PC-9 (cell line): Measurements from ENCODE around the gene NFIX. TPM values are rescaled to one million over a fixed set of nuclear protein-coding genes. Genes with fewer than 3 reads are reported as not detected.

ENCODE experiments used
- BruUV-seq: library from RNA; stranded (reverse); fragments of 400-500 nt; replicated peaks from 2 replicates; lab custom pipeline; 2021; lab: Mats Ljungman, UMichigan
- CTCF ChIA-PET: fragments of 300-600 bp; sonication (Branson Sonifier 250); formaldehyde crosslinking; loops from one replicate; lab custom pipeline; 2022; ENCODE audit warnings: antibody characterized with exemption; lab: Charles Lee
- POLR2A ChIA-PET: fragments of 300-600 bp; sonication (Branson Sonifier 250); formaldehyde crosslinking; loops from one replicate; lab custom pipeline; 2022; ENCODE audit warnings: antibody characterized with exemption; ENCODE audit not compliant: unreplicated experiment; lab: Charles Lee
- DNase-seq, 2 experiments: peaks; one replicate each; pipeline versions ENCODE4 v3.0.0 to v3.0.0-alpha.2; 2015 to 2022; ENCODE audit warnings: mixed read lengths in 1 of 2
- H2AFZ ChIP-seq: fragments of 200-600 bp; sonication (generic); 2 replicates; pipeline ENCODE4 v1.8.1; 2017; ENCODE audit warnings: antibody characterized with exemption
- H3F3A ChIP-seq: fragments of 200-600 bp; sonication (generic); 2 replicates; pipeline ENCODE4 v1.8.1; 2017; ENCODE audit warnings: antibody characterized with exemption, mild to moderate bottlenecking, low read depth; ENCODE audit not compliant: insufficient read depth
- H3K27ac ChIP-seq: fragments of 200-600 bp; sonication (generic); 2 replicates; pipeline ENCODE4 v1.6.1; 2016; ENCODE audit warnings: mixed run types
- H3K27me3 ChIP-seq: fragments of 200-600 bp; sonication (generic); 2 replicates; pipeline ENCODE4 v1.6.1; 2016; ENCODE audit warnings: low read depth, mixed run types; ENCODE audit not compliant: insufficient read depth
- H3K36me3 ChIP-seq: fragments of 200-600 bp; sonication (generic); 2 replicates; pipeline ENCODE4 v1.6.1; 2016; ENCODE audit warnings: low read depth, mixed run types
- H3K4me1 ChIP-seq: fragments of 200-600 bp; sonication (generic); replicated peaks from 2 replicates; pipeline ENCODE4 v1.6.1; 2016; ENCODE audit warnings: mixed run types; ENCODE audit not compliant: insufficient read depth
- H3K4me2 ChIP-seq: fragments of 200-600 bp; sonication (generic); 2 replicates; pipeline ENCODE4 v1.6.1; 2017; ENCODE audit warnings: mixed run types
- H3K4me3 ChIP-seq: fragments of 200-600 bp; sonication (generic); 2 replicates; pipeline ENCODE4 v1.6.1; 2016; ENCODE audit warnings: mixed run types
- H3K79me2 ChIP-seq: fragments of 200-600 bp; sonication (generic); 2 replicates; pipeline ENCODE4 v1.6.1; 2017; ENCODE audit warnings: low read depth, mixed run types
- H3K9me2 ChIP-seq: fragments of 200-600 bp; sonication (generic); 2 replicates; pipeline ENCODE4 v1.8.1; 2017; ENCODE audit warnings: mild to moderate bottlenecking; ENCODE audit not compliant: insufficient read depth
- H3K9me3 ChIP-seq: fragments of 200-600 bp; sonication (generic); 2 replicates; pipeline ENCODE4 v1.8.1; 2016; ENCODE audit warnings: low read depth; ENCODE audit not compliant: insufficient read depth
- H4K20me1 ChIP-seq: fragments of 200-600 bp; sonication (generic); 2 replicates; pipeline ENCODE4 v1.8.1; 2017; ENCODE audit not compliant: insufficient read depth
- EZH2 ChIP-seq: fragments of 200-600 bp; sonication (generic); IDR thresholded peaks from 2 replicates; pipeline ENCODE4 v1.8.0; 2017; ENCODE audit warnings: antibody characterized with exemption, low read depth
- intact Hi-C: fragments of 100-400 bp; cut with micrococcal nuclease; formaldehyde crosslinking; loops from one replicate; pipeline ENCODE4 v1.10.0; 2022; ENCODE audit not compliant: unreplicated experiment
- total RNA-seq: library from RNA; stranded (reverse); gene quantifications from 2 replicates; pipeline ENCODE4 v1.2.3, GENCODE V29; 2021
- TF ChIP-seq, protein P1 (sequence below): fragments of 200-600 bp; sonication (generic); conservative IDR thresholded peaks from 2 replicates; pipeline ENCODE4 v1.6.1; 2017; ENCODE audit warnings: mixed run types, antibody characterized with exemption, mild to moderate bottlenecking, moderate library complexity

The NFIX gene
- total RNA-seq, 1 experiment from 2014 or later, result 24.2 TPM

DNA sequence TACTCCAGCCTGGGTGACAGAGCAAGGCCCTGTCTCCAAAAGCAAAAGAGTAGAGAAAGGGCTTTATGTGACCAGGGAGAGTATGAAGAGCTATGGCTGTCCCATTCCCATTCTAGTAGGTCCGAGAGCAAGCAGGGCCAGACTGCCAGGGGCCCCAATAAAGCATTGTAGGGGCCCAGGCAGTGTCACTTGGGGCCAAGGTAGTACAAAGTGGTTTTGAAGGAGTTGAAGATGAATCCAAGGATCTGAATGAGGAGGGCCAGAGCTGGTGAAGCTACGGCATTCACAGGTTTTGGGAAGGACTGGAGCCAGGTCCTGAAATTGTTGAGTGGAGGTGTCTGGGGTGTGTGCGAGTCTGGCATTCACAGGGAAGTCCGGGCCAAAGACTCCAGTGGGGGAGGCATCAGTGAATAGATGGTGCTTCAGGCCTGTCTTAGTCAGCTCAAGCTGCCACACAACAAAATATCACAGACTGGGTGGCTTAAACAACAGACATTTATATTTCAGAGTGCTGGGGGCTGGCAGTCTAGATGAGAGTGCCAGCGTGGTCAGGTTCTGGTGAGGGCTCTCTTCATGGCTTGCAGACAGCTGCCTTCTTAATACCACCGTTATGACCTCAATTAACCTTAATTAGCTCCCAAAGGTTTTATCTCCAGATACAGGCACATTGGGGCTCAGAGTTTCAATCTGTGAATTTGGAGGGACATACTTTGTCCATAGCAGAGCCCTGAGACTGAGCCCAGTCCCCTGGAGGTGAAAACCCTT lies 132.7 kb downstream of the NFIX start:
- Histone ChIP-seq H4K20me1 (peaks cover 100% of the 10 kb centered on the region), H3K79me2 (peaks cover 98% of the 10 kb centered on the region), H2AFZ (no peak overlapping the region), H3K9me3 (no peaks in the 10 kb centered on the region), H3K36me3 (peaks cover 20% of the 10 kb centered on the region), H3K4me2 (no peak overlapping the region), H3K9me2 (no peaks in the 10 kb centered on the region), H3K27ac (no peak overlapping the region), H3K4me3 (no peak overlapping the region), H3F3A (peaks cover 46% of the 10 kb centered on the region; the same call in 1 of the 2 replicates), H3K27me3 (no peaks in the 10 kb centered on the region), H3K4me1 (peaks cover 10% of the 10 kb centered on the region)
- no peak for TF ChIP-seq EZH2
- ChIA-PET POLR2A (no interaction called here), CTCF (no interaction called here)
- BruUV-seq, result no TSS peak
- no peak for DNase-seq
- intact Hi-C loops, result no loop called here

DNA sequence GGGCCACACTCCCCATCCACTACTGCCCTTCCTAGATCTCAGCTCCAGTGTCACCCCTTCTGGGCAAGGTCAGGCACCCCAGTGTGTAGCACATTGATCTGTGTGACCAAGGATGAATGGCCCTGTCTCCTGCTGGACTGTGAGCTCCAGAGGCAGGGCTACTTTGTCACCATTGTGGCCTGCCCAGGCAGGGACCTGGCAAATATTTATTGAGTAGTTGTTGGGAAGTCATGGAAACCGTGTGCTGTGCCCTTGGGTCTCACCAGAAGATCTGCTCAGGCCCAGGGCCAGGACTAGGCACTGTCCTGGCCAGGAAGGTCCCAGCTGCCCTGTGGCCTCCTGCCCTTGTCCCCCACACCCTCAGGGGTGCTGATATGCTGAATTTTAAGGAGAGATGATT lies 133.3 kb downstream of the NFIX start:
- Histone ChIP-seq H3K79me2 (peaks cover 97% of the 10 kb centered on the region), H3K9me3 (no peaks in the 10 kb centered on the region), H3F3A (peaks cover 50% of the 10 kb centered on the region; the same call in 1 of the 2 replicates), H3K4me2 (no peak overlapping the region), H3K9me2 (no peaks in the 10 kb centered on the region), H3K27me3 (no peaks in the 10 kb centered on the region), H3K36me3 (peaks cover 20% of the 10 kb centered on the region), H3K27ac (no peak overlapping the region), H4K20me1 (peaks cover 100% of the 10 kb centered on the region), H3K4me3 (no peak overlapping the region), H2AFZ (no peak overlapping the region), H3K4me1 (peaks cover 10% of the 10 kb centered on the region)
- no peak for DNase-seq
- ChIA-PET POLR2A (no interaction called here), CTCF (no interaction called here)
- TF ChIP-seq, protein P1, sequence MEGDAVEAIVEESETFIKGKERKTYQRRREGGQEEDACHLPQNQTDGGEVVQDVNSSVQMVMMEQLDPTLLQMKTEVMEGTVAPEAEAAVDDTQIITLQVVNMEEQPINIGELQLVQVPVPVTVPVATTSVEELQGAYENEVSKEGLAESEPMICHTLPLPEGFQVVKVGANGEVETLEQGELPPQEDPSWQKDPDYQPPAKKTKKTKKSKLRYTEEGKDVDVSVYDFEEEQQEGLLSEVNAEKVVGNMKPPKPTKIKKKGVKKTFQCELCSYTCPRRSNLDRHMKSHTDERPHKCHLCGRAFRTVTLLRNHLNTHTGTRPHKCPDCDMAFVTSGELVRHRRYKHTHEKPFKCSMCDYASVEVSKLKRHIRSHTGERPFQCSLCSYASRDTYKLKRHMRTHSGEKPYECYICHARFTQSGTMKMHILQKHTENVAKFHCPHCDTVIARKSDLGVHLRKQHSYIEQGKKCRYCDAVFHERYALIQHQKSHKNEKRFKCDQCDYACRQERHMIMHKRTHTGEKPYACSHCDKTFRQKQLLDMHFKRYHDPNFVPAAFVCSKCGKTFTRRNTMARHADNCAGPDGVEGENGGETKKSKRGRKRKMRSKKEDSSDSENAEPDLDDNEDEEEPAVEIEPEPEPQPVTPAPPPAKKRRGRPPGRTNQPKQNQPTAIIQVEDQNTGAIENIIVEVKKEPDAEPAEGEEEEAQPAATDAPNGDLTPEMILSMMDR, result no peak
- no peak for TF ChIP-seq EZH2
- no TSS peak for BruUV-seq
- intact Hi-C loops, result no loop called here

DNA sequence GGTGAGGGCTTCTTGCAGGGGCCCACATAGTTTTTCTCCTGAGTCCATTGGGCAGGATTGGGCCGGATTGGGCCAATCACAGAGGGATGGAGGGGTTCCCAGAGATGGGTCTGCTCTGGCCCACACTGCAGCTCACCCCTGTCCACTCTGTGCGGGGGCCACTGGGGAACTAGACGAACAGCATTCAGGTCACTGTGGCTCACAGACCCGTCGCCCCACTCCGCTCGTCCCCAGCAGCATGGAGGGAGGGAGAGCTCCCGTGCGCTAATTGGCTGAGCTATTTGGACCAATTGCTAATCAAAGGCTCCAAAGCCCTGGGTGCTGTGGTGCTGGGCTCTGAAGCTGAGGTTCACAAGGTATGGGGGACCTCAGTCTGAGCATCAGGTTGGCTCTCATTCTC lies 134.1 kb downstream of the NFIX start:
- ChIA-PET CTCF (no interaction called here), POLR2A (no interaction called here)
- Histone ChIP-seq H3K9me3 (no peaks in the 10 kb centered on the region), H3K27ac (no peak overlapping the region), H3F3A (peaks cover 46% of the 10 kb centered on the region; the same call in 1 of the 2 replicates), H3K4me2 (no peak overlapping the region), H3K36me3 (peaks cover 18% of the 10 kb centered on the region), H3K79me2 (peaks cover 97% of the 10 kb centered on the region), H3K27me3 (no peaks in the 10 kb centered on the region), H3K9me2 (no peaks in the 10 kb centered on the region), H3K4me1 (peaks cover 10% of the 10 kb centered on the region), H4K20me1 (peaks cover 100% of the 10 kb centered on the region), H2AFZ (no peak overlapping the region), H3K4me3 (no peak overlapping the region)
- BruUV-seq, result no TSS peak
- TF ChIP-seq EZH2, result no peak
- TF ChIP-seq, protein P1, result no peak
- intact Hi-C loops, result no loop called here
- no peak for DNase-seq
